ENCODE data around the gene ARHGAP26.

DNA sequence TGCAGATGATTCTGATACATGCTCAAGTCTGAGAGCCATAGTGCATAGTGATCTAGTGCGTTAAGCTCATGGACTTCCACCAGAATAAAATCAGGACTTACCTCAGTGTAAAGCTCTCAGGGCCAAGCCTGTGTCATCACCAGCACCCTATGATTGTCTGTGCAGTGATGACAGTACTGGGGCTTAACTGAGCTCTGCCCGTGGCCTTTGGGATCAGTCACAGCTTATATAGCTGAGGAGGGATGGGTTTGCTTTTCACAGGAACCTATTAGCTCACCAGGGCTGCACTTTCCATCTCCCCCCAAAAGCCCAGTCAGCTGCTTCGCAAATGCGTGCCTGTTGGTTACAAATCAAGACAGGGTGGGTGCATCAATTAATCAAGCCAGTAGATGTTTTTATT is 386.4 kb downstream of the ARHGAP26 start:
- TF ChIP-seq, protein P1, sequence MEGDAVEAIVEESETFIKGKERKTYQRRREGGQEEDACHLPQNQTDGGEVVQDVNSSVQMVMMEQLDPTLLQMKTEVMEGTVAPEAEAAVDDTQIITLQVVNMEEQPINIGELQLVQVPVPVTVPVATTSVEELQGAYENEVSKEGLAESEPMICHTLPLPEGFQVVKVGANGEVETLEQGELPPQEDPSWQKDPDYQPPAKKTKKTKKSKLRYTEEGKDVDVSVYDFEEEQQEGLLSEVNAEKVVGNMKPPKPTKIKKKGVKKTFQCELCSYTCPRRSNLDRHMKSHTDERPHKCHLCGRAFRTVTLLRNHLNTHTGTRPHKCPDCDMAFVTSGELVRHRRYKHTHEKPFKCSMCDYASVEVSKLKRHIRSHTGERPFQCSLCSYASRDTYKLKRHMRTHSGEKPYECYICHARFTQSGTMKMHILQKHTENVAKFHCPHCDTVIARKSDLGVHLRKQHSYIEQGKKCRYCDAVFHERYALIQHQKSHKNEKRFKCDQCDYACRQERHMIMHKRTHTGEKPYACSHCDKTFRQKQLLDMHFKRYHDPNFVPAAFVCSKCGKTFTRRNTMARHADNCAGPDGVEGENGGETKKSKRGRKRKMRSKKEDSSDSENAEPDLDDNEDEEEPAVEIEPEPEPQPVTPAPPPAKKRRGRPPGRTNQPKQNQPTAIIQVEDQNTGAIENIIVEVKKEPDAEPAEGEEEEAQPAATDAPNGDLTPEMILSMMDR (IDR thresholded peaks at IDR 0.05; ENCODE audit: low read length) = no peak
- no peak for TF ChIP-seq EZH2 (IDR thresholded peaks at IDR 0.05; ENCODE audit: borderline replicate concordance, low read length)
